ENCODE measurements around the gene FGF14.

FGF14 gene

GRCh38 chr13:101830035-101830434, 571.8 kb downstream of the FGF14 start:
- H3K4me3 ChIP-seq (ENCODE audit: low read depth, low read length): no peak overlapping the region
- DNase-seq (ENCODE audit: low read depth): peak; percentile 9
- no peak for TF ChIP-seq CTCF (conservative IDR thresholded peaks at IDR 0.05; ENCODE audit: low read depth, low read length)

- TF ChIP-seq CTCF (conservative IDR thresholded peaks at IDR 0.05; ENCODE audit: low read depth, low read length): no peak
- H3K4me3 ChIP-seq (ENCODE audit: low read depth, low read length): no peak overlapping the region
- DNase-seq (ENCODE audit: low read depth): peak; percentile 37
These were observed 572.4 kb downstream of the FGF14 start for GRCh38 chr13:101829484-101829883.

GRCh38 chr13:101828119-101828518, 573.7 kb downstream of the FGF14 start:
- no peak for TF ChIP-seq CTCF (conservative IDR thresholded peaks at IDR 0.05; ENCODE audit: low read depth, low read length)
- H3K4me3 ChIP-seq (ENCODE audit: low read depth, low read length): no peak overlapping the region
- DNase-seq (ENCODE audit: low read depth): no peak

- H3K4me3 ChIP-seq (ENCODE audit: low read depth, low read length): no peak overlapping the region
- DNase-seq (ENCODE audit: low read depth): no peak
- TF ChIP-seq CTCF (conservative IDR thresholded peaks at IDR 0.05; ENCODE audit: low read depth, low read length): no peak
These were observed 584.0 kb downstream of the FGF14 start for GRCh38 chr13:101817898-101818297.

GRCh38 chr13:101811881-101812280, 590.0 kb downstream of the FGF14 start:
- no peak overlapping the region for H3K4me3 ChIP-seq (ENCODE audit: low read depth, low read length)
- DNase-seq (ENCODE audit: low read depth): no peak
- no peak for TF ChIP-seq CTCF (conservative IDR thresholded peaks at IDR 0.05; ENCODE audit: low read depth, low read length)

- H3K4me3 ChIP-seq (ENCODE audit: low read depth, low read length): no peak overlapping the region
- no peak for DNase-seq (ENCODE audit: low read depth)
- no peak for TF ChIP-seq CTCF (conservative IDR thresholded peaks at IDR 0.05; ENCODE audit: low read depth, low read length)
These were observed 590.5 kb downstream of the FGF14 start for GRCh38 chr13:101811284-101811839.

GRCh38 chr13:101799196-101799595, 602.7 kb downstream of the FGF14 start:
- H3K4me3 ChIP-seq (ENCODE audit: low read depth, low read length): no peak overlapping the region
- no peak for DNase-seq (ENCODE audit: low read depth)
- no peak for TF ChIP-seq CTCF (conservative IDR thresholded peaks at IDR 0.05; ENCODE audit: low read depth, low read length)

All from choroid plexus epithelial cell (primary cell).